T-helper 2 cell (primary cell): Measurements from ENCODE around the gene TTLL11.
A peak's percentile ranks its signal among the peaks of the same experiment; 100 is the strongest.

ENCODE experiments used
- DNase-seq, 5 experiments: peaks; one replicate each; pipeline versions ENCODE4 v3.0.0 to v3.0.0-alpha.2; 2012 to 2022

The TTLL11 gene

GRCh38 chr9:122051351-122052321 is 41.5 kb downstream of the TTLL11 start:
- DNase-seq = peak in 3 of 5 experiments; percentile 2 to 48 (median 28)

- no peak for DNase-seq
Measured at GRCh38 chr9:122050167-122050566, 42.9 kb downstream of the TTLL11 start.

- DNase-seq = no peak
Measured at GRCh38 chr9:122042056-122042455, 51.1 kb downstream of the TTLL11 start.

- no peak for DNase-seq
Measured at GRCh38 chr9:122040561-122041242, 52.4 kb downstream of the TTLL11 start.

- DNase-seq = no peak
Measured at GRCh38 chr9:122039234-122039633, 53.9 kb downstream of the TTLL11 start.

- DNase-seq = no peak
Measured at GRCh38 chr9:122036988-122037387, 56.1 kb downstream of the TTLL11 start.

- no peak for DNase-seq
Measured at GRCh38 chr9:122036408-122036807, 56.7 kb downstream of the TTLL11 start.

GRCh38 chr9:122033775-122034373 is 59.2 kb downstream of the TTLL11 start:
- DNase-seq = no peak

- DNase-seq = no peak
Measured at GRCh38 chr9:122032346-122032745, 60.8 kb downstream of the TTLL11 start.

GRCh38 chr9:122031776-122032175 is 61.3 kb downstream of the TTLL11 start:
- DNase-seq = no peak

GRCh38 chr9:122031157-122031556 is 62.0 kb downstream of the TTLL11 start:
- DNase-seq = no peak

GRCh38 chr9:122030357-122030756 is 62.8 kb downstream of the TTLL11 start:
- DNase-seq = no peak

GRCh38 chr9:122029898-122030297 is 63.2 kb downstream of the TTLL11 start:
- DNase-seq = no peak

GRCh38 chr9:122028089-122028488 is 65.0 kb downstream of the TTLL11 start:
- no peak for DNase-seq

- no peak for DNase-seq
Measured at GRCh38 chr9:122020398-122020797, 72.7 kb downstream of the TTLL11 start.

GRCh38 chr9:122016744-122017143 is 76.4 kb downstream of the TTLL11 start:
- no peak for DNase-seq

GRCh38 chr9:122016309-122016708 is 76.8 kb downstream of the TTLL11 start:
- no peak for DNase-seq

GRCh38 chr9:122015170-122015821 is 77.8 kb downstream of the TTLL11 start:
- no peak for DNase-seq

- no peak for DNase-seq
Measured at GRCh38 chr9:122011818-122012498, 81.2 kb downstream of the TTLL11 start.

GRCh38 chr9:122008559-122008958 is 84.5 kb downstream of the TTLL11 start:
- no peak for DNase-seq

GRCh38 chr9:122007837-122008236 is 85.3 kb downstream of the TTLL11 start:
- no peak for DNase-seq

- no peak for DNase-seq
Measured at GRCh38 chr9:122005597-122005996, 87.5 kb downstream of the TTLL11 start.
